ENCODE data around the gene SAFB.

DNA sequence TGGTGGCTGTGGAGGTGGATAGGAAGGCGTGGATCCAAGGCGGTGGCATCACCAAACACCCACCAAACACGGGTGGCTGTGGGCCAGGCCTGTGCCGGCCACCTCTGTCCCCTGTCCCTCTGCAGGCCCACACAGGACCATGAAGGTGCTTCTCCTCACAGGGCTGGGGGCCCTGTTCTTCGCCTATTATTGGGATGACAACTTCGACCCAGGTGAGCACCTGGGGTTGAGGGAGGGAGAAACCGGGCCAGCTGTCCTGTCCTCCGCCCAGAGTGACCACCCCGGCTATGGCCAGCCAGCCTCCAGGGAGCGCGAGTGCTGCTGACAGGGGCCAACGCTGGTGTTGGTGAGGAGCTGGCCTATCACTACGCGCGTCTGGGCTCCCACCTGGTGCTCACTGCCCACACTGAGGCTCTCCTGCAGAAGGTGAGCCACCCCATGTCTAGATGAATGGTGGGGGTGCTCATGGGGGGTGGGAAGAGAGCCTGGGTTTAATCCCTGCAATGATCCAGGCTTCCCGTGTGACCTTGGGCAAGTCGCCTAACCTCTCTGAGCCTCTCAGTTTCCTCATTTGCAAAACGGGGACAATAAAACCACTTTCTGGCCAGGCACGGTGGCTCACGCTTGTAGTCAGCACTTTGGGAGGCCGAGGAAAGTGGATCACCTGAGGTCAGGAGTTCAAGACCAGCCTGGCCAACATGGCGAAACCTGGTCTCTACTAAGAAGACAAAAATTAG is 62.0 kb downstream of the SAFB start:
- TF ChIP-seq POLR2A (IDR thresholded peaks at IDR 0.05; ENCODE audit: low read depth, low read length): no peak
- TF ChIP-seq POLR2AphosphoS5 (IDR thresholded peaks at IDR 0.05; ENCODE audit: low read depth, low read length): no peak
